ENCODE data around the gene PPFIBP1.
A peak's percentile ranks its signal among the peaks of the same experiment; 100 is the strongest.
"Not testable (repeated sequence)": the region's sequence is repeated elsewhere in the genome, so short reads cannot be mapped to it uniquely, and the experiment has no call there.

PPFIBP1 gene

GRCh38 chr12:27650011-27650410, 126.0 kb downstream of the PPFIBP1 start:
- TF ChIP-seq CTCF (IDR thresholded peaks at IDR 0.05; ENCODE audit: borderline replicate concordance, control extremely low read depth, extremely low read depth, insufficient read depth, missing control alignments), result no peak
- in situ Hi-C loops (cut with MboI; ENCODE audit: low sequenced_read_pairs, unreplicated experiment), result loop anchor here (10.0 kb wide), 1 partner anchor 215 kb away; no protein-coding TSS in a partner anchor
- no peak for DNase-seq (ENCODE audit: low spot score)

- in situ Hi-C loops (cut with MboI; ENCODE audit: low sequenced_read_pairs, unreplicated experiment), result loop anchor here (10.0 kb wide), 1 partner anchor 216 kb away; no protein-coding TSS in a partner anchor
- no peak for TF ChIP-seq CTCF (IDR thresholded peaks at IDR 0.05; ENCODE audit: borderline replicate concordance, control extremely low read depth, extremely low read depth, insufficient read depth, missing control alignments)
- DNase-seq (ENCODE audit: low spot score), result no peak
These were observed 127.2 kb downstream of the PPFIBP1 start for GRCh38 chr12:27651201-27651600.

- peak; percentile 44 for DNase-seq (ENCODE audit: low spot score)
- peak; percentile 72 for TF ChIP-seq CTCF (IDR thresholded peaks at IDR 0.05; ENCODE audit: borderline replicate concordance, control extremely low read depth, extremely low read depth, insufficient read depth, missing control alignments)
- in situ Hi-C loops (cut with MboI; ENCODE audit: low sequenced_read_pairs, unreplicated experiment), result loop anchor here (10.0 kb wide), 1 partner anchor 217 kb away; no protein-coding TSS in a partner anchor
These were observed 128.3 kb downstream of the PPFIBP1 start for GRCh38 chr12:27652174-27652763.

- in situ Hi-C loops (cut with MboI; ENCODE audit: low sequenced_read_pairs, unreplicated experiment), result loop anchor here (10.0 kb wide), 1 partner anchor 219 kb away; no protein-coding TSS in a partner anchor
- TF ChIP-seq CTCF (IDR thresholded peaks at IDR 0.05; ENCODE audit: borderline replicate concordance, control extremely low read depth, extremely low read depth, insufficient read depth, missing control alignments), result no peak
- DNase-seq (ENCODE audit: low spot score), result no peak
These were observed 129.7 kb downstream of the PPFIBP1 start for GRCh38 chr12:27653661-27654060.

- in situ Hi-C loops (cut with MboI; ENCODE audit: low sequenced_read_pairs, unreplicated experiment), result loop anchor here (10.0 kb wide), 1 partner anchor 221 kb away; no protein-coding TSS in a partner anchor
These were observed 131.5 kb downstream of the PPFIBP1 start for GRCh38 chr12:27655476-27655875.

GRCh38 chr12:27657296-27657695, 133.3 kb downstream of the PPFIBP1 start:
- no peak for DNase-seq (ENCODE audit: low spot score)
- in situ Hi-C loops (cut with MboI; ENCODE audit: low sequenced_read_pairs, unreplicated experiment), result loop anchor here (10.0 kb wide), 1 partner anchor 222 kb away; no protein-coding TSS in a partner anchor
- TF ChIP-seq CTCF (IDR thresholded peaks at IDR 0.05; ENCODE audit: borderline replicate concordance, control extremely low read depth, extremely low read depth, insufficient read depth, missing control alignments), result no peak

More at GRCh38 chr12:27655476-27655875, 131.5 kb downstream of the PPFIBP1 start:
- DNase-seq (ENCODE audit: low spot score), result not testable (repeated sequence)

GRCh38 chr12:27665704-27666103, 141.7 kb downstream of the PPFIBP1 start:
- TF ChIP-seq CTCF (IDR thresholded peaks at IDR 0.05; ENCODE audit: borderline replicate concordance, control extremely low read depth, extremely low read depth, insufficient read depth, missing control alignments), result no peak
- no peak for DNase-seq (ENCODE audit: low spot score)
- in situ Hi-C loops (cut with MboI; ENCODE audit: low sequenced_read_pairs, unreplicated experiment), result no loop called here

Data from GM13976 (cell line).